ENCODE measurements around the gene KCNH3.
"Not testable (repeated sequence)": the region's sequence is repeated elsewhere in the genome, so short reads cannot be mapped to it uniquely, and the experiment has no call there.

The KCNH3 gene

GRCh38 chr12:49538510-49539403, at the start of gene KCNH3:
KCNH3 (plus strand) TSS chr12:49539030; CDS start chr12:49539417, 387 bp downstream.
- peak; percentile 92 for DNase-seq

DNA sequence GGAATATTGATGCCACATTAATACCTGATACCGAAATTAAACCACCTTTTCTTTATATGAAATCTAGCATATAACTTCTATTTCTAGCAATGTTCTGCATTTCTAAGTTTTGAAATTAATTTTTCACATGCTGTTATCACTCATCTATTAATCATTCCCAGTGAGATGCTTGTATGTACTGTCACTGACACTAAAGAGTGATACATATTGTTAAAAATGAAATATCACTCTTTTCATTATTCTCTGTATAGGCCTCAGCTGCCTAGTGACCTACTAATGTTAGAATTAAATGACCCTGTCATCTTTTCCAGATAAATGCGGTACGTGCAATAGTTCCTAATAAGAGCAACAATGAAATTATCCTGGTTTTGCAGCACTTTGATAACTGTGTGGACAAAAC, 49.7 kb upstream of the KCNH3 start:
- no peak for DNase-seq

- no peak for DNase-seq
Measured at GRCh38 chr12:49489720-49490119, 49.1 kb upstream of the KCNH3 start.

GRCh38 chr12:49491823-49492222, 47.0 kb upstream of the KCNH3 start:
- no peak for DNase-seq

GRCh38 chr12:49493900-49494299, 44.9 kb upstream of the KCNH3 start:
- no peak for DNase-seq

- DNase-seq = no peak
Measured at GRCh38 chr12:49496417-49497360, 42.1 kb upstream of the KCNH3 start.

GRCh38 chr12:49501895-49502294, 36.9 kb upstream of the KCNH3 start:
- no peak for DNase-seq

DNA sequence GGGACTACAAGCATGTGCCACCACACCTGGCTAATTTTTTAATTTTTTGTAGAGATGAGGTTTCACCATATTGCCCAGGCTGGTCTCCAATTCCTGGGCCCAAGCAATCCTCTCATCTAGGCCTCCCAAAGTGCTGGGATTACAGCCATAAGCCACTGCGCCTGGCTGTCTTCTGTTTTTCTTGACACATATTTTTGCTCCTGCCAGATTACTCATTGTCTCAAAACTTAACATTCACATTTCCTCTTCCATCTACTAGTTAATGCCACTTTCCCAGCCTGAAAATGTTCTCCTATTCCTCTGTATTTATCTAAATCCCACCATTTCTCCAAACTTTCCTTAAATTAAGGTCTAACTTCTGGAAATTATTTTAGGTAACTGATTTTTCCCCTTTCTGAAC, 36.2 kb upstream of the KCNH3 start:
- no peak for DNase-seq

DNA sequence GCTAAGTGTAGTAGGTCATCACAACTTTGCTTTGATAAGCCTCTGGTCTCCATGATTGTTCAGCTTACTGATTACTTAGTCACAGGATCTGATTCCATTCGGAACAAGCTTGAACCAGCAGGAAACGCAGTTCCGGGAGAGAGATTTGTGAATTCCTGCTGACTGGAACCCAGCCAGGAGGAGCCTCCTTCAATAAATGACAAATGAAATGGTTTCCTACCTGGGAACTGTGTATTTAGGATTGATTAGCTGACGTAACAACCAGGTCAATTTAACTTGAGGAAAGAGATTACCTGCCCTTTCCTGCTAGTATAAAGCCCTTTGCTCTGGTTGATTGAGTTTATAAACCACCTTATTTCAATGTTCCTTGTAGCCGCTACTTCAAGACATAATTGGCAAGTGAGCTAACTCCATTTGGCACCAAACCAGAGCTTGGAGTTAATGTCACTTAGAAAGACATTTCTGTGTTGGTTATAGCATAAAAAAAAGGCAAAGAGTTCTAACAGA, 35.1 kb upstream of the KCNH3 start:
- no peak for DNase-seq

- DNase-seq = no peak
Measured at GRCh38 chr12:49505672-49506071, 33.2 kb upstream of the KCNH3 start.

DNA sequence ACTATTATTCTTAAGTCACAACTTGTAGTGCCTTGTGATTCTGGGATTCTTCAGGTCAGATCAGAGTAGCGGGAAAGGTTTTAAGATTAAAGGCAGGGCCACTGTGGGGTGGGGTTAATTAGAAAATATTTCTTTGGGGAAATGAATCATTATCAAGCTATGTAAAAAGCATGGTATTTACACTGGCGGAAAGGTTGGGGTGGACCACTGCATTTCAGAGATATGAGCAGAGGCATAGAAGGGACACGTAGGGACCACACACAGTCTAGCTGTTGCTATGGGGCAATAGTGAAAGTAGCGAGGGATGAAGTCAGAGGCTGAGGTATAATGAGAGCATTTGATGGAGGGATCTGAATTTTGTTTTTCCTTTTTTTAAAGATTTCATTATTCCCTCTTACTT, 31.7 kb upstream of the KCNH3 start:
- no peak for DNase-seq

DNA sequence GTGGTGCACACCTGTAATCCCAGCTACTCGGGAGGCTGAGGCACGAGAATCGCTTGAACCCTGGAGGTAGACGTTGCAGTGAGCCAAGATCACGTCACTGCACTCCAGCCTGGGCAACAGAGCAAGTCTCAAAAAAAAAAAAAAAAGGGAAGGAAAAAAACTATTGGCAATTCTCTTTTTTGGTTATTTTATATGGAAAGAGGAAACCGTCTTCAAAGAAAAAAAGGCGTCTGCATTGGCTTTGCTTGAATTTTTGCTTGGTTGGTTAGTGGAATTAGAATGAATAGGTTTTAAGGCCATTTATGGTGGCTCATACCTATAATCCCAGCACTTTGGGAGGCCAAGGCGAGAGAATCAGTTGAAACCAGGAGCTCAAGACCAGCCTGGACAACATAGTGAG, 29.1 kb upstream of the KCNH3 start:
- not testable (repeated sequence) for DNase-seq

GRCh38 chr12:49511410-49511809, 27.4 kb upstream of the KCNH3 start:
- DNase-seq = no peak

- DNase-seq = no peak
Measured at GRCh38 chr12:49512546-49512945, 26.3 kb upstream of the KCNH3 start.

DNA sequence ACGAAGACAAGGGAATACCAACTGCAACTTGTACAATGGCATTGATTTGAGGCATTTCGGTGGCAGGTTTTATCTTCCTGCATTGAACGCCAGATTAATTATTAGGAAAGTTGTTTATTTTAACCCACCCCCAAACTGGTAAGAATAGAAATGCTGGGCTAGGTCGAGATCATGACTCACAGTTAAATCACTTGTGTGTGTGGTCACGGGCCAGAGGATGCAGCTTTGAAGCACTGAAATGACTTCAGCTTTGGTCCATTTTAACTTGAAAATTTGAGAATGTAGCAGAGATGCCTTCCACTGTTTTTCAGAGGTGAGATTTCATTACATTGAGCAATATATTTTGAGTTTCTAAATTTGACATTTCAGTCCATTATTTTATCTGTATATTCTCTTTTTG, 23.6 kb upstream of the KCNH3 start:
- DNase-seq = no peak

- no peak for DNase-seq
Measured at GRCh38 chr12:49518914-49519573, 19.8 kb upstream of the KCNH3 start.

DNA sequence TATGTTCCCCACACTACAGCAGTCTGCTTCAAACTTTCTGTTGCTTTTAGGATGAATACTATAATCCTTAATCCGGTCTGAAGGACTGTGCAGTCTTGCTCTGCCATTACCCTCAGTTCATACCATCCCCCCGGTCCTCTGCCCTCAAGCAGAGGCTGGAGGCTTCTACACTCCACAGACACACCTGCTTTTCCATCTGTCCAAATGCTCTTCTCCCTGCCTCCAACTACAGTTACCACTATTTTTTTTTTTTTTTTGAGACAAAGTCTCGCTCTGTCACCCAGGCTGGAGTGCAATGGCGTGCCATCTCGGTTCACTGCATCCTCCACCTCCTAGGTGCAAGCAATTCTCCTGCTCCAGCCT, 19.3 kb upstream of the KCNH3 start:
- DNase-seq = no peak

DNA sequence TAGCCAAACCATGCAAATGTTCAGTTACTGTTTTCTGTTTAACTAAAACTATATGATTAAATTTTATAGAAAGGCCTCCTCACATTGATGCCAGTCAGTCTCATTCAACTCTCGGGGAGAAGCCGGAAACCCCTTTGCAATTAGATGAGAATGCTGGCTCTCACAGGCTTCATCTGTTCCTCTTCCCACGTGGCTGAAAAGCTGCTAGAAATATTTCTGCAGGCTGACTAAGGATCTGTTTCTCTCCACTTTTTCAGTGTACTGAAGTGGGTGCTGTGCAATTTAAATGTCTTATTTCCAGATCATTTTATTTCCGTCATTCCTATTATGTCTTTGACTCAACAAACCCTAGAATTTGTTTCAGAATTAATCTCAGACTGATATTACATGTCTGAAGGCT, 17.4 kb upstream of the KCNH3 start:
- no peak for DNase-seq

DNA sequence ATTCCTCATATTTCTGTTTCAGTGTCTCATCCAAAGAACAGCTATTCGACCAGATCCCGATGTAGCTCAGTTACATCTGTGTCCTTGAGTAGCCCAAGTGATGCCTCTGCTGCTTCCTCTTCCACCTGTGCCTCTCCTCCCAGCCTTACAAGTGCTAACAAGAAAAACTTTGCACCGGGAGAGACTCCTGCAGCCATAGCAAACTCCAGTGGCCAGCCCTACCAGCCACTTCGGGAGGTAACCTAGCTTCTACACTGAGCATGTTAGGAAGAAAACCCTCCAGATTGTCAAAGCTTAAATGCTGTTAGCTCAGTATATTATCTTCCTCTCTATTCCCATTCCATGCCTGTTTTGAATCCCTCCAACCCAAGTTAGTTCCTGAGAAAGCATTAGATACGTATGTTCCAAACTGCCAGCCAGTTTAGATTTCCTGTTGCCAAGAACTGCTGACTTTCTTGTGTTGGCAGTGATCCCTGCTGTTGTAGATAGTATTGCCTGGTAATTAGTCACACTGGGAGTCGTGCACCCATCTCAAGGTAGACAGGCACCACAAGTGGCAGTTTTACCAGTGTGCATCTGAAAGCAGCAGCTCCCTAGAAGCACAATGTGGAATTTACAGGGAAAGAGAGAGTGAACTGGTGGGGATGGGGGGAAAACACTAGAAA, 14.0 kb upstream of the KCNH3 start:
- DNase-seq = no peak

DNA sequence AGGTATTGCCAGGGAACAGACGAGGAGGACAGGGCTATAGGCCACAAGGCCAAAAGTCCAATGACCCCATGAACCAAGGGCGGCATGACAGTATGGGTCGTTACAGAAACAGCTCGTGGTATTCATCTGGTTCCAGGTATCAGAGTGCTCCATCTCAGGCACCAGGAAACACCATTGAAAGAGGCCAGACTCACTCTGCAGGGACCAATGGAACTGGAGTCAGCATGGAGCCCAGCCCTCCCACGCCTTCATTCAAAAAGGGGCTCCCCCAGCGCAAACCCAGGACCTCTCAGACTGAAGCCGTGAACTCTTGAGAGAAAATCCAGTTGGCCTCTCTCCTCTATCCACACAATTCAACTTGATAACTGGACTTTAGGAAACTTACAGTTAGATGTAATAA, 12.9 kb upstream of the KCNH3 start:
- no peak for DNase-seq

DNA sequence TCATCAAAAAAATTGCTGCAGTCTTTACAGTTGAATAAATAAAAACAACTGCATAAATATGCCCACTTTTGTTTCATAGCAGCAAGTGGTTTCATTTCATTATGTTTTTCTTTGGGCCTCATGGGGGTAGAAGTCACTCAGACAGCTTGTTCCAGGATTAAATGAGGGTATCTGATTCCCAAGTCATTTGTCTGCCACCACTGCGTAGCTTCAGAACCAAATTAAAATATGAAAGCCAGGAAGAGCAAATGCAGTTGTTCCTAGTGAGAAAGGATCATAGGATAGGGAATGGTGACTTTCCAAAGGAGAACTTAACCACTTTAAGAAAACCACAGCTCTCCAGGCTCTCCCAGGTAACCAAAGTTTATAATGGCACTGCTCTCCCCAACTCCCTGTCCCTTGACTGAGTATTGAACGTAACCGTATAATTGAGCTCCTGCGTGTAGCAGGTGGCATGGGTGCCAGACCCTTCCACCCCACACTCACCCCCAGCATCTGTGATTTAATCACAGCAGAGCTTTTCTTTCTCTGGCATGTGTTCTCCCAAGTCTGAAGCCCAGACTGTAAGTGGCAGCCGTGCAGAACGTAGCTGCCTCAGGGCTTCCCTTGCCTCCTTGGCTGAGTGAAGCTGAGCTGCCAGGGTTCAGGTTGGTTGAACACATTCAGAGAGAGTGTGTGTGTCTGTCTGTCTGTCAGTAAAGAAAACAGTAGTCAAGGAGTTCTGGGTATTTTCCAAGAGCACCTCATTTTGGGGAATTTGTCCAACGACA, 11.3 kb upstream of the KCNH3 start:
- DNase-seq = no peak

GRCh38 chr12:49529414-49529813, 9.4 kb upstream of the KCNH3 start:
- DNase-seq = no peak

Data from NCI-H774 (cell line).